GM21423 (cell line): ENCODE measurements around the gene ZC3H4.

Experiments used
- ATAC-seq: cut with Tn5 transposase; IDR thresholded peaks from one replicate; pipeline ENCODE4 v1.9.1; 2021; ENCODE audit warnings: mild to moderate bottlenecking, moderate library complexity; ENCODE audit not compliant: unreplicated experiment

ZC3H4 gene

GRCh38 chr19:47023448-47023794 lies 90.2 kb downstream of the ZC3H4 start:
- ATAC-seq, result no peak

GRCh38 chr19:47022541-47023447 lies 90.8 kb downstream of the ZC3H4 start:
- no peak for ATAC-seq

- ATAC-seq, result no peak
These were observed 91.4 kb downstream of the ZC3H4 start for GRCh38 chr19:47022140-47022536.

GRCh38 chr19:47021536-47022139 lies 91.9 kb downstream of the ZC3H4 start:
- ATAC-seq, result no peak

GRCh38 chr19:47020992-47021496 lies 92.5 kb downstream of the ZC3H4 start:
- ATAC-seq, result no peak

- ATAC-seq, result no peak
These were observed 93.3 kb downstream of the ZC3H4 start for GRCh38 chr19:47020132-47020805.

- no peak for ATAC-seq
These were observed 94.0 kb downstream of the ZC3H4 start, which contains the start of gene NPAS1 for GRCh38 chr19:47019431-47020041. NPAS1 (plus strand) TSS chr19:47019837; CDS start chr19:47021048, 1,211 bp downstream.

GRCh38 chr19:47018923-47019322 lies 94.7 kb downstream of the ZC3H4 start:
- no peak for ATAC-seq
